RPMI7951 (cell line): ENCODE data around the gene BRME1. TPM values are rescaled to one million over a fixed set of nuclear protein-coding genes. Genes with fewer than 3 reads are reported as not detected.
"Not testable (repeated sequence)": the region's sequence is repeated elsewhere in the genome, so short reads cannot be mapped to it uniquely, and the experiment has no call there.

Experiments
- DNase-seq: peaks from one replicate; pipeline ENCODE4 v3.0.0-alpha.2; 2012; ENCODE audit warnings: low read depth
- total RNA-seq: library from RNA; depleted of rRNA; stranded (reverse); fragments of >200 nt; shearing (Covaris generic); gene quantifications from 2 replicates; pipeline ENCODE4 v1.2.3, GENCODE V29; 2014

Gene BRME1
- total RNA-seq, 1 experiment from 2014 or later, result 1.6 TPM

- DNase-seq, result peak; percentile 36
Observed at GRCh38 chr19:13865571-13866462, 40.1 kb downstream of the BRME1 start.

- DNase-seq, result no peak
Observed at GRCh38 chr19:13864667-13865570, 41.0 kb downstream of the BRME1 start.

- no peak for DNase-seq
Observed at GRCh38 chr19:13864046-13864666, 41.8 kb downstream of the BRME1 start.

- peak; percentile 97 for DNase-seq
Observed at GRCh38 chr19:13861714-13862531, 44.0 kb downstream of the BRME1 start.

GRCh38 chr19:13861392-13861713, 44.6 kb downstream of the BRME1 start:
- peak; percentile 56 for DNase-seq

GRCh38 chr19:13860679-13861391, 45.1 kb downstream of the BRME1 start:
- DNase-seq, result no peak

- no peak for DNase-seq
Observed at GRCh38 chr19:13859361-13859880, 46.5 kb downstream of the BRME1 start.

GRCh38 chr19:13856497-13856896, 49.4 kb downstream of the BRME1 start:
- no peak for DNase-seq

- not testable (repeated sequence) for DNase-seq
Observed at GRCh38 chr19:13852171-13852707, 53.7 kb downstream of the BRME1 start.

GRCh38 chr19:13851734-13852114, 54.2 kb downstream of the BRME1 start:
- not testable (repeated sequence) for DNase-seq

GRCh38 chr19:13850910-13851733, 54.8 kb downstream of the BRME1 start:
- DNase-seq, result peak; percentile 98

GRCh38 chr19:13849991-13850909, 55.7 kb downstream of the BRME1 start:
- peak; percentile 76 for DNase-seq

- peak; percentile 51 for DNase-seq
Observed at GRCh38 chr19:13848798-13849676, 56.9 kb downstream of the BRME1 start.

- no peak for DNase-seq
Observed at GRCh38 chr19:13848340-13848677, 57.6 kb downstream of the BRME1 start.

GRCh38 chr19:13847407-13848339, 58.2 kb downstream of the BRME1 start:
- peak; percentile 96 for DNase-seq
